ENCODE measurements around the gene TWIST1.

The TWIST1 gene

DNA sequence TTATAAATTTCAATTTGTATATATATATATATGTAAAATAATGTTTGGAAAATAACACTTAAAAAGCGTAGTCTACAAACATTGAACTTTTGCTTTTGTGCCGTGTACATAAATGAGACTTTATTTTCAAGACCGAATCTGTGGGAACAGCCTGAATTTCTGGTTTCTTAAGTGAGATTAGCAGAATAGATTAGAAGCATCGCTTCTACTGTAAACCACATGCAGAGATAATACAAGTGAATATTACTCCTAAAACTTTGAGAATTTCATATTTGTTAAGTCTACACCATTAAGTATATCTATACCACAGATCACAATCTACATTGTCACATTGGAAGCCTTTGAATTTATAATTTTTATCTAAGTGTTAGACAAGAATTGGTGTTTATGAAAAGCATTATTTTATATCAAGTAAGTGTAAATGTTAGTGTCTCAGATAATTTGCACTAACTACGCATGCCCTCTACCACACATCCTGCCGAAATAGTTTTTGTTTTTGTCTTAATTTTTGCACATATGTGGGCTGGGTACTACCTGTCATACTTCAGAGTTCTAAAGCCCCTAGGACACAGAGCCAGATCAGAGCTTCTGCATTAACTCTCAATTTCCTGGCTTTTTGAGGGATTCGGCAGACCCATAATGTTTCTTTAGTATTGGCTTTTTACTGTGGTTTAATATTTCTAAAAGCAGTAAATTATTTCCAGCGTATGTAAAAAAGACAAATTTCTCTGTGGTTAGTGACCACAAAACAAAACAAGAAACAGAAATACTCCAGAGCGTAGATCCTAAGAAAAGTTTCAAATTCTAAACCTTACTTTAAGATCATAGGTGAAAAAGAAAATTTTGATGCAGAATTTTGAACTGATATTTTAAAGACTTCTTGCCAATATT is 20.0 kb downstream of the TWIST1 start:
- DNase-seq, result no peak
- intact Hi-C loops (cut with DNase I), result no loop called here

- intact Hi-C loops (cut with DNase I), result no loop called here
- no peak for DNase-seq
Measured at GRCh38 chr7:19095353-19095860, 22.0 kb downstream of the TWIST1 start.

DNA sequence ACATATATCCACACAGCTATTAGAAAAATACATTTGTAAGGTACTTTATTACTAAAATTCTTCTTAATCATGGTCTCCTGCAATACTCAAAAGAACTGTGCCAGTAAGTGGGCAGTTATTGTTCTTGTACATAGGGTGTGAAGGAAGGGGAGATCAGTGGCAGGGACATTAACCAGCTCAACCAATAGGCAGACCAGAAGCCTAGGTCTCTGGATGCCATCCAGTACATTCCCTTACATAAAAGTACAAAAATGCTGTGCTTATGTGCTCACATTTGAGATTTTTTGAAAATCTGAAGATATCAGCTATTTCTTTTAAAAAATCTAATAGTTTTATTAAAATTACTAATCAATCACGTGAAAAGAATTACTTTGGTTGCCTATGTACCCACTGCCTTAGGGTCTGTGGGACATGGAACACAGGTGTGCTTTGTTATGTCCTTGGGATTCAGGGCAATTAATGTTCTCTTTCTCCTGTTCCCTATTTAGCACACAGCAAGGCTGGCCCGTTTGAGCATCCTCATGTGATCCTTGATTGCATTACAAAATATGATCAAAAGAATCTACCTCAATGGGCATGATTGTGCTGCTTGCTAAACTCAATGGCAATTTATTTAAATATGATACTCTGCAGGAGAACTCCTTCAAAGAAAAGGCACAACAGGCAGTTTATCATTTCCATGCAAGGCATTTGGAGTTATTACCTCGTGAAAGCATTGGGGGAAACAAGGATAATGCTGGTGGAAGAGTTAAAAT is 22.7 kb downstream of the TWIST1 start:
- no peak for DNase-seq
- intact Hi-C loops (cut with DNase I), result no loop called here

DNA sequence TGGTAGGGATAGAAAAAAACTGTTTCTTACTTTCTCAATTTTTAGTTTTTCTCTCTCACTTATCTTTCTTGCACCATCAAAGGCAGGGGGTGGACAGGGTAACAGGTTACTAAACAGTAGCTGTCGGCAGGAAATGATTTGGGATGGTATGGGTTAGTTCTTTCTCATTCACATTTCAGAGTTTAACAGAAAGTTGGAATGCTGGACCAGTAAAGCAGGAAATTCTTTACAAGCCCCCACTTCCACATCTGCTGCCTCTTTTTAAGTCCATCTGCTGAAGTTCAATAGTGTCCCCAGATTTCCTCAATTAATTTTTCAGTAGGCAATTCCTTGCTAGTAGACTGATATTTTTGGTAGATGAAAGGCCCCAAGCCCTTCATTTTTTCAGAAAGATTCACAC is 23.3 kb downstream of the TWIST1 start:
- intact Hi-C loops (cut with DNase I), result no loop called here
- no peak for DNase-seq

DNA sequence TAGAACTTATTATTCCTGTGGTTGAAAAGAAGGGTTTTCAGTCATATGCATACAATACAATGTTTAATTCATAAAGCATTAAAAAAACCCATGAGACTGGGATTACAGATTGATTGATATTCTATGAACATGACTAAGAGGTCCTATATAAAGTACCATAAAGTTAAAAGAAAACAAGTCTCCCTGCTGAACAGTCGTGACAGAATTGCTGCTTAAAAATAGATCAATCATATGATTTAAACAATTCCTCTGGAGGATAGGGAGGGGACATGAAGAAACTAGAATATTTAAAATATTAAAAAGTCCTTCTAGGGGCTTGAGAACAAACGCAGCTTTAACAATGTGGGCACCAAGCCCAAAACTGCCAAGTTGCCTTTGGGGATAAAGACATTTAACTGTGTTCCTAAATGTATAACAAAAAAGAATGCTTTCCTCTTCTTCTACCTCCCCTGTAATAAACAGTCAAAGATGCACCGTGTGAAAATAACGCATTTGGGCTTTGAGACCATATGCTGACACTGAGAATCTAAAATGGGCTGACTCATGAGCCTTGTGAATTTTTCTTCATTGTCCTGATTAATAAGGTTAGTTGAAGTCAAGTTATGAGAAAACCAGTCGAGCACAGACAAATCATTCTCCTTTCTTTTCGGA is 25.8 kb downstream of the TWIST1 start:
- intact Hi-C loops (cut with DNase I), result no loop called here
- DNase-seq, result no peak

DNA sequence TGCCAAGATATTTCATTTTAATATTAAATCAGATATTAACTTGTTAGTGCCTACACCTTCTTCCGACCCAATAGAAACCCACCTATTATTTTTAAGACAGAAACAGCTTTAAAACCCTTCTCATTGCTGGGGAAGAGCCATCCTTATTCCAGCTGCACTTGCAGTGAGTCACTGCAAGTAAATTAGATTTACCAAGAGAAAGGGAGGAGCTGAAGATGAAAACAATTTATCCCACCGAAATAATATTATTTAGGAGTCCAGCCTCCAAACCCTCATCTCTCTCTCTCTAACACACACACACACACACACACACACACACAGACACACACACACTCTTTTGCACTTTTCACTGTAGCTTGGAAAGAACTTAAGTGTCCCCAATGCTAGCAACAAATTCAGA is 26.9 kb downstream of the TWIST1 start:
- intact Hi-C loops (cut with DNase I), result no loop called here
- DNase-seq, result no peak

- DNase-seq, result no peak
- intact Hi-C loops (cut with DNase I), result no loop called here
Measured at GRCh38 chr7:19089797-19090196, 27.6 kb downstream of the TWIST1 start.

GRCh38 chr7:19089378-19089777 is 28.1 kb downstream of the TWIST1 start:
- DNase-seq, result no peak
- intact Hi-C loops (cut with DNase I), result no loop called here

- intact Hi-C loops (cut with DNase I), result no loop called here
Measured at GRCh38 chr7:19080093-19080492, 37.3 kb downstream of the TWIST1 start.

DNA sequence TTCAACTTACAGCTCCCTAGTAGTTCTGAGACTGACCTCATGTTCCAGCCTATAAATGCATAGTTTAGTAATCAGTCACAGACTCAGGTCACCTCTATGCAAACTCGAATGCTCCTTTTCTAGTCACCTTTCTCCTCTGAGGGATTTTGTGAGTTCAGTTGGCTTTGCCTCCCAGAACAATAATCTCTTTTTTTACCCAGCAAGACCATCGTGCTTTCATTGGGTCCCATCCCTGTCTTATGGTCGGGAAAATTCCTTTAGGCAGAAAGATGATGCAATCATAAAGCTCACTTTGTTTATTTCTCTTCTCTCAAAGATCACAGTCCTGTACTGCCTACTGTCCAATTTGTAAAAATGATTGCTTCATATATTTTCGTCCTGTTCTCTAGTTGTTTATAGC is 38.4 kb downstream of the TWIST1 start:
- intact Hi-C loops (cut with DNase I), result no loop called here
- DNase-seq, result no peak

More at GRCh38 chr7:19080093-19080492, 37.3 kb downstream of the TWIST1 start:
- DNase-seq, result no peak

- no peak for DNase-seq
- intact Hi-C loops (cut with DNase I), result no loop called here
Measured at GRCh38 chr7:19069842-19070241, 47.6 kb downstream of the TWIST1 start.

GRCh38 chr7:19066170-19066569 is 51.3 kb downstream of the TWIST1 start:
- intact Hi-C loops (cut with DNase I), result no loop called here

More at GRCh38 chr7:19066170-19066569, 51.3 kb downstream of the TWIST1 start:
- no peak for DNase-seq

All from posterior cingulate gyrus (tissue), 11 donors.